Neuronal stem cell (in vitro differentiated cells): ENCODE results near the gene GMDS.

ENCODE experiments used
- DNase-seq: peaks from one replicate; pipeline ENCODE4 v3.0.0-alpha.2; 2013; ENCODE audit warnings: low spot score
- H2AFZ ChIP-seq: one replicate; pipeline ENCODE4 v1.6.1; 2013; ENCODE audit warnings: mild to moderate bottlenecking, low read length, inconsistent platforms
- H2AK5ac ChIP-seq: 2 replicates; pipeline ENCODE4 v1.6.1; 2013; ENCODE audit warnings: low read depth, mild to moderate bottlenecking, inconsistent platforms, low read length, moderate library complexity, mixed read lengths
- H2BK120ac ChIP-seq: 2 replicates; pipeline ENCODE4 v1.6.1; 2013; ENCODE audit warnings: low read depth, mild to moderate bottlenecking, inconsistent platforms, low read length, moderate library complexity, mixed read lengths
- H2BK12ac ChIP-seq: one replicate; pipeline ENCODE4 v1.6.1; 2013; ENCODE audit warnings: low read length, inconsistent platforms
- H2BK15ac ChIP-seq: 2 replicates; pipeline ENCODE4 v1.6.1; 2013; ENCODE audit warnings: mild to moderate bottlenecking, low read length, inconsistent platforms, mixed read lengths
- H2BK5ac ChIP-seq: one replicate; pipeline ENCODE4 v1.6.1; 2013; ENCODE audit warnings: inconsistent platforms, mild to moderate bottlenecking, low read length, moderate library complexity
- H3K14ac ChIP-seq: one replicate; pipeline ENCODE4 v1.6.1; 2013; ENCODE audit warnings: low read length, inconsistent platforms
- H3K18ac ChIP-seq: 2 replicates; pipeline ENCODE4 v1.6.1; 2013; ENCODE audit warnings: low read length, inconsistent platforms
- H3K23ac ChIP-seq: 2 replicates; pipeline ENCODE4 v1.6.1; 2013; ENCODE audit warnings: low read depth, mild to moderate bottlenecking, mixed read lengths, low read length, inconsistent platforms; ENCODE audit not compliant: poor library complexity
- H3K27ac ChIP-seq: replicated peaks from 3 replicates; pipeline ENCODE4 v1.5.1; 2013; ENCODE audit warnings: low read length, inconsistent platforms
- H3K27me3 ChIP-seq, 3 experiments: 2 replicates each; pipeline ENCODE4 v1.6.1; 2013; ENCODE audit warnings: low read length in 3 of 3, mild to moderate bottlenecking in 2 of 3, inconsistent platforms in 1 of 3, low read depth in 1 of 3, mixed read lengths in 1 of 3, moderate library complexity in 1 of 3; ENCODE audit not compliant: control insufficient read depth in 3 of 3, insufficient read depth in 3 of 3
- H3K36me3 ChIP-seq, 2 donors: replicated peaks in 1 of 2; 2 replicates each; pipeline ENCODE4 v1.6.1; 2013; ENCODE audit warnings: low read length in 2 of 2; ENCODE audit not compliant: control insufficient read depth in 2 of 2, insufficient read depth in 2 of 2
- H3K4ac ChIP-seq: 2 replicates; pipeline ENCODE4 v1.6.1; 2013; ENCODE audit warnings: inconsistent platforms, mild to moderate bottlenecking, low read length, moderate library complexity
- H3K4me1 ChIP-seq, 2 donors: 1 replicate in 1 of 2; 2 replicates in 1 of 2; pipeline ENCODE4 v1.6.1; 2013; ENCODE audit warnings: low read length in 2 of 2, low read depth in 1 of 2; ENCODE audit not compliant: control insufficient read depth in 2 of 2, insufficient read depth in 1 of 2
- H3K4me2 ChIP-seq: one replicate; pipeline ENCODE4 v1.6.1; 2013; ENCODE audit warnings: mild to moderate bottlenecking, low read length, inconsistent platforms; ENCODE audit not compliant: insufficient read depth, poor library complexity, severe bottlenecking
- H3K4me3 ChIP-seq, 2 donors: 2 replicates each; pipeline ENCODE4 v1.5.1; 2013; ENCODE audit warnings: low read length in 2 of 2, mild to moderate bottlenecking in 2 of 2, inconsistent platforms in 1 of 2, moderate library complexity in 1 of 2
- H3K79me1 ChIP-seq: one replicate; pipeline ENCODE4 v1.6.1; 2013; ENCODE audit warnings: low read depth, mild to moderate bottlenecking, inconsistent platforms, low read length, moderate library complexity
- H3K9ac ChIP-seq: one replicate; pipeline ENCODE4 v1.6.1; 2013; ENCODE audit warnings: mild to moderate bottlenecking, low read depth, low read length, inconsistent platforms; ENCODE audit not compliant: poor library complexity
- H3K9me3 ChIP-seq, 2 donors: replicated peaks in 1 of 2; 2 replicates each; pipeline versions ENCODE3 to v1.6.1; 2013; ENCODE audit warnings: low read length in 2 of 2, mild to moderate bottlenecking in 2 of 2, inconsistent platforms in 1 of 2, low read depth in 1 of 2, mixed read lengths in 1 of 2, moderate library complexity in 1 of 2; ENCODE audit not compliant: control insufficient read depth in 2 of 2, insufficient read depth in 1 of 2
- H4K8ac ChIP-seq: one replicate; pipeline ENCODE4 v1.6.1; 2013; ENCODE audit warnings: low read depth, mild to moderate bottlenecking, inconsistent platforms, low read length, moderate library complexity
- H4K91ac ChIP-seq: one replicate; pipeline ENCODE4 v1.6.1; 2013; ENCODE audit warnings: low read length, low read depth, mild to moderate bottlenecking, inconsistent platforms; ENCODE audit not compliant: poor library complexity
- WGBS, 2 donors: extraction: QIAGEN DNeasy Blood & Tissue Kit; methylation state at CpG; one replicate each; pipeline ENCODE4 v1.1.7; 2013; ENCODE audit warnings: missing lambda C conversion rate in 2 of 2, mixed read lengths in 1 of 2; ENCODE audit not compliant: insufficient read length in 2 of 2, insufficient replicate concordance in 1 of 2; ENCODE audit errors: extremely low coverage in 2 of 2; 5-methylcytosine and 5-hydroxymethylcytosine counted together

GMDS gene

DNA sequence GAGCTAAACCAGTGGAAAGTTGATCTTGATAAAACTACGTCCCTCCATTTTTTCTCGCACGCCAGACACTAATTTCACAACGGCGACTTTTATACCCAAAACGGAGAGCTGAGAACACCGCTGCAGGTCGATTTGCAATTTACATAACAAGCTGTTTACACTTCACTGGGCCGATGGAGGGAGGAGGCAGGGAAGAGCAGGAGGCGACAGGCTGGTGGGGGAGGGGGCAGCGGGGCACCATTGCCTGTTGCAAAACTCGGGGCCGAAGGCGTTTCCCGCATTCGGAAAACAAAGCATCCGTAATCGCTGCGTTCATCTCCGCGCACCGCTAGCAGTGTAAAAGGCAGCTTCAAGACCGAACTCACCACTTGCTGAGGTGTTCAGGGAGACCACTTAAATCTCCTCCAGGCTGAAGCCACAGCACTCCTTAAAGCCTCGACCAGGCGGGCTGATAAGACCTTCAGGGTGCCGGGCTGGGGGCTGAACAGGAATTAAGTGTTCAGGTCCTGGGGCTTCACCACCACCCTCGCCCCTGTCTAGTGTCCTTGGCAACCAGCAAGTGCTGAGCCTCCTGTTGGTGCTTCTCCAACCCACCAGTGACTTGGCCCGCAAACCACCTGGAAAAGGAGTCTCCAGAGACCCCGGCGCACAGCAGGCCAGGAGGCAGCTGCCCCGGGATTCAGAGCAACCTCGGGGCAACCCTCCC lies 637.7 kb downstream of the GMDS start:
- Histone ChIP-seq H3K9me3 (no peaks in the 10 kb centered on the region), H3K9ac (peak overlapping the region; percentile 61), H3K18ac (peak overlapping the region; percentile 38), H3K4me3 (peak overlapping the region in 1 of 2 donors; percentile 23), H3K23ac (no peak overlapping the region), H3K36me3 (no peaks in the 10 kb centered on the region), H3K4me1 (peaks cover 23 to 24% of the 10 kb centered on the region in 2 donors), H2BK12ac (no peak overlapping the region), H4K8ac (no peak overlapping the region), H3K27me3 (peaks cover 60 to 76% (median 76%) of the 10 kb centered on the region in 3 experiments), H3K4me2 (peak overlapping the region; percentile 65), H3K27ac (no peak overlapping the region), H2BK120ac (no peak overlapping the region), H2BK15ac (peak overlapping the region; percentile 81), H3K4ac (no peak overlapping the region), H2BK5ac (no peak overlapping the region), H4K91ac (no peak overlapping the region), H2AFZ (peak overlapping the region; percentile 99), H3K14ac (peak overlapping the region; percentile 1), H3K79me1 (peaks cover 3% of the 10 kb centered on the region), H2AK5ac (peak overlapping the region; percentile 16)
- WGBS, 2 donors = no CpG with 5 or more reads among the region's 32 CpGs
- DNase-seq = no peak

DNA sequence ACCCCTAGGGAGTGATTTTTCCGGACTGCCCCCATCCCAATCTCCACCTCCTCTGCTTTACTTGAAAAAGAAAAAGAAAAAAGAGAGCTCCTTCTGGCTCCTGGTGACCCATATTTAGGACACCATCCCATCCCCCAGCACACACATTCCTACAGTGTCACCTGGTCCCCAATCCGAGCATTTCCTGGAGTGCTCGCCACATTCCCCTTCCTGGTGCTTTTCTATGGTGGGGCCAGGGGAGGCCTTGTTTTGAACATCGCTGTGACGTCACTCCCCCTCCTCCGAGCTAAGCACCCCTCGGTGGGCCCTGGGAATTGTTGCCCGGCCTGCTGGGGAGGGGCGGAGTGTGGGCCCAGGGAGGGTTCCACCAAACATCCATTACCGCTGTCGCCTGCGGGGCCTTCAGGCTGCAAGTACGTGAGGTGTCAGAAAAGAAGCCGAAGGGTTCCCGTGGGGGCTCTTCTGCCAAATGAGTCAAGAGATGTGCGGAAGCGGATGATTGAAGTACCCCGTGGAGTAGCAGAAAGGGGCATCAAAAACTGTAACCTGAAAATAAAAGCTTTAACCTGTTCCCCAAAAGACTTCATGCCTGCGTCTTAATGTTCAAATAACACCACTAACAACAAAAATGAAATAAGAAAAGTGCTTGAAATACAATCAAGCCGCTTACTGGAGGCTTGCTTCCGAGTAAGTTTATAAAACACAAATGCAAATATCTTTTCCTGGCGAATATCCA lies 638.5 kb downstream of the GMDS start:
- H3K27ac ChIP-seq = no peak overlapping the region
- DNase-seq = no peak
- no peak overlapping the region for H2BK120ac ChIP-seq
- no peak overlapping the region for H3K14ac ChIP-seq
- H3K9me3 ChIP-seq = no peaks in the 10 kb centered on the region
- no peak overlapping the region for H3K23ac ChIP-seq
- no peak overlapping the region for H2BK5ac ChIP-seq
- peak overlapping the region in 1 of 2 donors; percentile 23 for H3K4me3 ChIP-seq
- H2BK12ac ChIP-seq = no peak overlapping the region
- no peak overlapping the region for H2BK15ac ChIP-seq
- H4K91ac ChIP-seq = no peak overlapping the region
- no peak overlapping the region for H3K4ac ChIP-seq
- no peaks in the 10 kb centered on the region for H3K36me3 ChIP-seq
- no peak overlapping the region for H3K9ac ChIP-seq
- H2AFZ ChIP-seq = peak overlapping the region; percentile 99
- H3K18ac ChIP-seq = peak overlapping the region; percentile 27
- no peak overlapping the region for H4K8ac ChIP-seq
- peaks cover 57 to 76% (median 71%) of the 10 kb centered on the region in 3 experiments for H3K27me3 ChIP-seq
- peaks cover 23 to 24% of the 10 kb centered on the region in 2 donors for H3K4me1 ChIP-seq
- whole genome bisulfite sequencing, 2 donors = no CpG with 5 or more reads among the region's 22 CpGs
- H3K4me2 ChIP-seq = peak overlapping the region; percentile 65
- H3K79me1 ChIP-seq = peaks cover 3% of the 10 kb centered on the region
- H2AK5ac ChIP-seq = peak overlapping the region; percentile 14

DNA sequence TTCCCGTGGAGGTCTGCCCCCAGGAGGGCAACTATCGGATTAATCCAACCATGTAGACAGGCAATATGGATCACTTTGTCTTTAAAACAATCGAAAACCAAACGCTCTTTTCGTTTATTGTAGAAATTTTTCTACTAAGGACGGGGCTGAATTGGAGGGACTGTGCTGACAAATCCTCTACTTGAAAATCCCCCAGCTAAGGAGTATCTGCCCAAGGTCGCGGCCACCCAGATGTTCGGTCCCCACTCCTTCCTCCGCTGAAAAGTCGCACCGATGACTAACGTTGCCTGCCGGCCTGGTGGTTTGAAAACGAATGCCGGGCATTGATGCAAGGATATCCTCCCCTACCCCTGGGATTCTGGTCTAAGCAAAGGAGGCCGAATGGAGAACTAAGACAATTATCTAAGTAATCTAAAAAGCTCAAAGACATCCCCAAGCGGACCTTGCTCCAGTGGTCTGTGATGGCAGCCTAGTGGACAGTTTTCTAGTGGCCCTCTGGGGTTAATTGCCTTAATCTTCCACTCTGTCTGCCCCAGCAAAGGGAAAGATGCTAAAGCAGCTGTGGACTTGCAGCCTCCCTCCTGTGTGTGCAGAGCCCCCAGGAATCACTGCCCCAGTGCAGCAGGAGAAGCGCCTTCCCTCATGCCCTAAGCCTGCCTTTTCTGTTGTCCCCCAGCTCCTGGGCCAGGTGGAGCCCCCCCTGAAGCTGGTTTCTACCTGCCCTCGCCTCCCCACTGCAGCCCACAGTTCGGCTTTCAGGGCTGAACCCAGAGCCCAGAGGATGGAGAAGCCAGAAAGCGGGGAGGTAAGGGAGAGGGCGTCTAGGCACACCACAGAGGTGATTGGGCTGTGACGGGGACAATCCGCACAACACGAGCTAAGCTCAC lies 639.3 kb downstream of the GMDS start:
- Histone ChIP-seq H2AK5ac (peak overlapping the region; percentile 14), H3K79me1 (peaks cover 3% of the 10 kb centered on the region), H3K18ac (peak overlapping the region; percentile 84), H3K14ac (no peak overlapping the region), H3K9me3 (no peaks in the 10 kb centered on the region), H2BK12ac (no peak overlapping the region), H3K9ac (no peak overlapping the region), H2BK120ac (no peak overlapping the region), H2AFZ (peak overlapping the region; percentile 30), H2BK15ac (no peak overlapping the region), H3K4ac (no peak overlapping the region), H3K23ac (no peak overlapping the region), H3K4me1 (peaks cover 23 to 24% of the 10 kb centered on the region in 2 donors), H2BK5ac (no peak overlapping the region), H3K36me3 (no peaks in the 10 kb centered on the region), H4K91ac (no peak overlapping the region), H3K4me3 (no peak overlapping the region), H3K27me3 (peaks cover 50 to 75% (median 62%) of the 10 kb centered on the region in 3 experiments), H4K8ac (no peak overlapping the region), H3K27ac (no peak overlapping the region), H3K4me2 (peak overlapping the region; percentile 13)
- DNase-seq = no peak
- no CpG with 5 or more reads among the region's 26 CpGs for WGBS, 2 donors
